HuH-7 (cell line): ENCODE data around the gene NBEAL1.
"Not testable (repeated sequence)": the region's sequence is repeated elsewhere in the genome, so short reads cannot be mapped to it uniquely, and the experiment has no call there.

ENCODE experiments used
- DNase-seq: peaks from one replicate; pipeline ENCODE4 v3.0.0; 2011; ENCODE audit warnings: low spot score

The NBEAL1 gene

DNA sequence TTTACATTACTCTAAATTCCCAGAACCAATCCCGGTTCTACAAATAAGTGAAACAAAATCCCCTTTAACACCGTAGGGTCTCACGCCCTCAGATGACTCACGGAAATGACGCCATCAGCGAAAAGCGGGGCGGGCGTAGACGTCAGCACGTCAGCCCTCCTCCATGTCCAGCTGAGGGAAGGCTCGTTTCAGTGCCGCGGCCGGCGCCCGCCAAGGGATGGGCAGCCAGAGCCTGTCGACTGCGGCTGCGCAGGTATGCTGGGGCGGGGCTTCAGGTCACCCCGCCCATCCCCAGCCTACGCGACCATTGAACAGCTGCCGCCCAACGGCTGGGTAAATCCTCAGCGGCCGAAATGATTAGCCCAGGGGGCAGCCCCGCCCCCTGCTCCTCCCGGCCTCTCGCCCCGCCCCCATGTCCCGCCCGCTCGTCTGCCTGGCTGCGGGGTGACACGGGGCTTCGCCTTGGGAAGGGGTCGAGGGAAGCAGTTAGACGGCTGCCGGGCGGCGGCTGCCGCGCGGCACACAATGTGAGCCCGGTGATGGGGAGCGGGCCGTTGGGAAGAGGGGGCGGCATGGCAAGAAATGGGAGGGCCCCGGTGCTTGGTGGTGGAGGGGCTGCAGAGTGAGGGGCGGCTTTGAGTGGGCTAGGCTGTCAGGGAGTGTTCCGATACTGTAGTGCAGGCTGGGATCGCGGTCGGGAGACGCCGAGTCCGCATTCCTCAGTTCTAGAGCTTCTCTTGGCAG, at the start of gene NBEAL1:
Gene NBEAL1 (plus strand): TSS at position 420 of the 744 bp plus-strand sequence. CDS start 1,510 bp downstream, outside the sequence.
- DNase-seq = peak; percentile 89

DNA sequence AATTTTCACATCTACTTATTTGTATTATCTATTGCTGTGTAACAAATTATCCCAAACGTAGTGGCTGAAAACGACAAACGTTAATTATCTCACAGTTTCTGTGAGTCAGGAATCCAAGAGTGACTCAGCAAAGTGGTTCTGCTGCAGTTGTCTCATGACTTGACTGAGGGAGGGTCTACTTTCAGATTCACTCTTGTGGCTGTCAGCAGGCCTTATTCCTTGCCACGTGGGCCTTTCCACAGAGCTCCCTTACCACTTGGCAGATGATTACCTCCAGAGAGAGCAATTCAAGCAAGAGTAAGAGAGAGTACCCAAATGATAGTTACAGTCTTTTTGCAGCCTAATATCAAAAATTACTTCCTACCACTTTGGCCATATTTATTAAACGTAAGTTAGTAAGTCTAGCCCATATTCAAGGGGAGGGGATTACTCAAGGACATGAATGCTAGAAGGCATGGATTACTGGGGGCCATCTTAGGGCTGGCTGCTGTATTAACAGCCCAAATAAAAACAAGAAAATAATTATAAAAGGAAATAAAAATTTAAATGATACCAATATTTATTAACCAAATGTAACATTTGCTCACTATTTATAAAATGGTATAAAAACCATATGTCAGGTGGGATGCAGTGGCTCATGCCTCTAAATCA, 48.7 kb upstream of the NBEAL1 start:
- peak; percentile 3 for DNase-seq

DNA sequence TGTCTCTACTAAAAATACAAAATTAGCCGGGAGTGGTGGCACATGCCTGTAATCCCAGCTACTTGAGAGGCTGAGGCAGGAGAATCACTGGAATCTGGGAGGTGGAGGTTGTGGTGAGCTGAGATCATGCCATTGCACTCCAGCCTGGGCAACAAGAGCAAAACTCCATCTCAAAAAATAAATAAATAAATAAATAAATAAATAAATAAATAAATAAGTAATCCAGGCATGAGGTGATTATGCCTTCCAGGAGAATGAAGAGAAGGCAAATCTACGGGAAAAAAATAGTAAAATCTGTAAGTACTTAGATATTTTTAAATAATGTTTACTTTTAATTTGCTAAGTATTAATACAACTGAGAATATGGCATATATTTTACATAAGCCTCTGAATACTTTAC, 45.3 kb upstream of the NBEAL1 start:
- not testable (repeated sequence) for DNase-seq

DNA sequence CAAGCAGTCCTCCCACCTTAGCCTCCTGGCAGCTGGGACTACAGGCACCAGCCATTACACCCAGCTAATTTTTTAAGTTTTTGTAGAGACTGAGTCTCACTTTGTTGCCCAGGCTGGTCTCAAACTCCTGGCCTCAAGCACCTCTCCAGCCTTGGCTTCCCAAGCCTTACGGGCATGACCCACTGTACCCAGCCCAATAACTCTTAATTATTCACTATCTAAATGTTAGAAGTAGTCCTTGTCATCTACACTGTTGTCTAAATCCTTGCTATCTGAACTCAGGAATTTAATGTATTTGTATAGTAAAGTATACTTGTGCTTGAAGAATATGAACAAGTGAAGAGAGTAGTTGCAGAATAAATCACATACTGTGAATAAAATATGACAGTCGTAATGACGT, 37.9 kb upstream of the NBEAL1 start:
- no peak for DNase-seq

DNA sequence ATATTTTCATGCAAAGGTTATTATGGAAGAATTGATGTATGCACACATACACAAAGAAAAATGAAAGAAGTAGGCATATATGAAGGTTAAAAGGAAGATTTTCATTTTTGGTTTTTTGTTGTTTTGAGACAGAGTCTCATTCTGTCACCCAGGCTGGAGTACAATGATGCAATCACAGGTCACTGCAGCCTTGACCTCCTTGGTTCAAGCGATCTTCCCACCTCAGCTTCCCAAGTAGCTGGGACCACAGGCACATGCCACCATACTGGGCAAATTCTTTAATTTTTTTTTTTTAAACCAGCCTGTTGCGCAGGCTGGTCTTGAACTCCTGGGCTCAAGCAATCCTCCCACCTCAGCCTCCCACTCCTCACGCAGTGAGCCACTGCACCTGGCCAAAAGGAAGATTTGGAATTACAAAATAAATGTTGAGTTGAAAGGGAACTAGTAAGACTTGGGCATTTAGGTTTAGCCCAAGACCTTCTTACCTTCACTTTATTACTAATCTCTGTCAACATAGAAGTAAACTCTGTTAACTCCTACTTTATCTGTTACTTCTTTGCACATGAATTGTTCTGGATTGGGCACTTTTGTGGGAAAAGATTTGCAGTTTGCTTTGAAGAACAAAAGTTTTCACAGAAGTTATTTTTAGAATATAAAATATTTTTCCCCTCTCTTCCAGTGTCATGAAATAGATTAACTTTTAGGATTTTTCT, 31.7 kb upstream of the NBEAL1 start:
- no peak for DNase-seq

DNA sequence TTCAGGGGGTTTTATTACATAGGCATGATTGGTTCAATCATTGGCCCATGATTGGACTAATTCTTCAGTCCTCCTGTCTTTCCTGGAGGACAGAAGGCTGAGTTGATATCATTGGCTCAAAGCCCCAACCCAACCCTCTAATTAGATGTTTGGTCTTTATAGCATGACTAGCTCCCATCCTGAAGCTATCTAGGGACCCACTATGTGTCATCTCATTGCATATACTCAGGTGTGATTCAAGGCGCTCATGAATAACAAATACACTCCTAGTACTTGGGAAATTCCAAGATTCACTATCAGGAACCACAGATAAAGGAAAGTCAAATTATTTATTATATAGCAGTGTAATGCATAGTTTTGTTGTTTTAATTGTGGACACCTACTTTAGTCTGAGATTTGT, 24.9 kb upstream of the NBEAL1 start:
- no peak for DNase-seq

DNA sequence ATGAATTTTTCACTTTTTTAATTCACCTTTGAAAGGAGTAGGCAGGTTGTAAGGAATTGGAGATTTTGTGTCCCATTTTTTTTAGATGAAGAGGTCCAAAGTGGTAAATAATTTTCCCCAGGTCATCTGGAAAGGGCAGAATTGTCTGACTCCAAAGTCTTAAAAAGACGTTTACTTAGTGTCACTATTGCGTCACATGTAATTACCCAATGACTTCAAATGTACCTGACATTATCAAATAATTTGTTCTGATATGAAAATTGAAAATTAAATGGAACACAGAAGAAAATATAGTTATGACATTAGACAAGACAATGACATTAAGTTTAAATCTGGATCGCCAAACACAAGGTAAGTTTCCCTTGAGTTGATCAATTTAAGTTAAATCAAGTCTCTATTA, 24.2 kb upstream of the NBEAL1 start:
- no peak for DNase-seq

DNA sequence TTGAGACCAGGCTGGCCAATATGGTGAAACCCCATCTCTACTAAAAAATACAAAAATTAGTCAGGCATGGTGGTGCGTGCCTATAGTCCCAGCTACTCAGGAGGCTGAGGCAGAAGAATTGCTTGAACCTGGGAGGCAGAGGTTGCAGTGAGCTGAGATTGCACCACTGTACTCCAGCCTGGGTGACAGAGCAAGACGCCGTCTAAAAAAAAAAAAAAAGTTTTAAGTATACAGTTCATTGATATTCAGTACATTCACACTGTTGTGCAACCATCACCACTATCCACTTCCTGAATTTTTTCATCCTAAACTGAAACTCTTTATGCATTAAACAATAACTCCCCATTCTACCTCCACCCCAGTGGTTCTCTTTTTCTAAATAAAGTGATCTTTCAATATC, 17.6 kb upstream of the NBEAL1 start:
- DNase-seq = not testable (repeated sequence)

DNA sequence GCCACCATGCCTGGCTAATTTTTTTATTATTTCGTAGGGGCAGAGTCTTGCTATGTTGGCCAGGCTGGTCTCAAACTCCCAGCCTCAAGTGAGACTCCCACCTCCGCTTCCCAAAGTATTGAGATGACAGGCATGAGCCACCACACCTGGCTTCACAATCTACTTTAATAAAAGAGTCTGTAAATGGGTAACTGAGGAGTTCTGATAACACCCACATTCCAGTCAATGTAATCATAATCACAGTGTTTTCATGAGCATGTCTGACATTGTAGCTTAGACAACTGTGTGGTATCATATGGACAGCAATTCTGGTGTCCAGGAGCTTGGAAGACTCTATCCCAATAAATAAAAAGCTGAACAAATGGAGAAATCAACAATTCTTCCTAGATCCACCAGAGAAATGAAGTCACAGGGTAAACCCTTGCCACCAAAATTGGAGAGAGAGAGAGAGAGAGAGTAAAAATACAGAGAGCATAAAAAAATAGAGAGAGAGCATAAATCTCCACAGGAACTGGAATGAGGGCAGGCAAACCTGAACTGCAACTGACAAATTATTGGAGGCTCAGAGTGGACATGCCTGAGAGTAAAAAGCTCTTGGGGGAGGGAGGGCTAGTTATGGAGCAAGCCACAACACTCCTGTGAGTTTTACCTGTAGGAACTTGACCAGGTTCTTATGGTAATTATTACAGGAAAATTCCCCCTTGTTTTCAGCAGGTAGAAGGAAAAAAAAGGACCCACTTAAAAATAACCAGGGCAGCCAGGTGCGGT, 12.4 kb upstream of the NBEAL1 start:
- DNase-seq = no peak

DNA sequence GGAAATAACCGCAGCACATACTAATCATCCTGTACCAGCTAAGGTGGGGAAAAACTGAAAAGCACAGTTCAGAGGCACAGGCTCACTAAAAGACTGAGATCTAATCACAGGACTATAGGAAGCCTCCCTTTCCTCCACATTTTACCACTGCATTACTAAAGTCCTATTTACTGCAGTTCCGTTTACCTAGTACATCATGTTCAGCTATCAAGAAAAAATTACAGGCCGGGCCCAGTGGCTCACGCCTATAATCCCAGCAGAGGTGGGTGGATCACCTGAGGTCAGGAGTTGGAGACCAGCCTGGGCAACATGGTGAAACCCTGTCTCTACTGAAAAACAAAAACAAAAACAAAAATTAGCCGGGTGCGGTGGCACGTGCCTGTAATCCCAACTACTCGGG, 11.0 kb upstream of the NBEAL1 start:
- DNase-seq = no peak

DNA sequence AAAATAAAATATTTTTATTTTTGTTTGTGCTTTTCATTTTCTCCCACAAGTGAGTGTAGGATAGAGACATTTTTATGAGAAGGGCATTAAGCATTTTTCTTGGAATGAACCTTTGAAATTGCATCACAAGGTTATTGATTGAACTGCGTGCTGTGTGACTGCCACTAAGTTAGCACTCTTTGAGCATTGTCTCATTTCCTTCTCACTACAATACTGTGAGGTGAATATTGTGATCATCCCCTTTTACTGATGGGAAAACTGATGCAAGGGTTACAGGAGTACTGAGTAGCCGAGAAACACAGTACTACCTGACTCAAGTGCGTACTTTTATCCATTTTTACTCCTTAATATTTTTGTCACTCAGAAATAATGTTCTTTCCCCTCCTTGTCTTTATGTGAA, 2.0 kb downstream of the NBEAL1 start:
- DNase-seq = no peak

DNA sequence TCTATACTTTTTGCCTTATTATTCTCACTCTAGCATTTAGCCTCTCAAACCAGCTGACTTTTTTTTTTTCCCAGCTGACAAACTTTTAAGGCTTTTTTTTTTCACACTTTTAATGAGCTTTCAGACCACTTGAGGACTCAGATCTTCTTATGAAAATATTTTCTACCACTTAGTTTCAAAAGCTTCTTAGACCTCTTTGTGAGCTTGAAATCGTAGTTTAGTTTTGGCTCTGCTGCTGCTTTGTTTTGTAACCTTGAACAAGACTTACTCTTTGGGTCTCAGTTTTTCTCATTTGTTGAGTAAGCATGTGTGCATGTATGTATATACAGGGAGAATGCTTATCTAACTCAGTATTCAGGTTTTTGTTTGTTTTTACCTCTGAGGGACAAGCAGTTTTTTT, 3.5 kb downstream of the NBEAL1 start:
- DNase-seq = no peak

DNA sequence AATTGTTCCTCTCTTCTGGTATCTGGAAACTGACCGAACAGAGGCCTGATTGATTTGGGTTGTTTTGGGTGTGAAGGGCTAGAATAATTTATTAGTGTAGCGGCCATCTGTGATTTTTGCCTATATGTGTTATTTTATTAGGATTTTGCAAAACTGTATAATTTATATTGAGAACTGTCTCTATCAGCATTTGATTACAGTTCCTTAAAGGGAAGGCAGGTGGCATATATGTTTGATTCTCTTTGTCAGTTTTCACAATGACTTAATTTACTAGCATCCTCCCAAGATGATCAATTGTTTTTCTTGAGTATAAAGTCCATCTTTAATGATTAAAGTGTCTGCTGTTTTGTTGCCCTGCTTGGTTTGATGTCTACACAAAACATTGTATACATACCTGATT, 4.5 kb downstream of the NBEAL1 start:
- no peak for DNase-seq

DNA sequence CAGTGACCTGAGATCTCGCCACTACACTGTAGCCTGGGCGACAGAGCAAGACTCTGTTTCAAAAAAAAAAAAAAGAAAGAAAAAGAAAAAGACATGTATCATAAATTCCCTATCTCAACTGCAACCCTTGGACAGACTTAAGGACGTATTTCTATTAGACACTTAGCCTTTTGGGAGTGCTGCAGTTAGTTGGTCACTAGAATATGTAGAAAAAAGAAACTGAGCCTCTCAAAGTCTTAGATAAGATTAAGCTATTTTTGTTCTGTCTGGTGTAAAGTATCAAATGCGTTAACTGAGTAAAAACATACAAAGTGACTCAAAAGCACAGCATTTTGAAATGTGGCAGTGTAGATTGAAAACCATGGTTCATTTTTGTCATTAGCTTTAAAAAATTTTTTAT, 7.3 kb downstream of the NBEAL1 start:
- no peak for DNase-seq

DNA sequence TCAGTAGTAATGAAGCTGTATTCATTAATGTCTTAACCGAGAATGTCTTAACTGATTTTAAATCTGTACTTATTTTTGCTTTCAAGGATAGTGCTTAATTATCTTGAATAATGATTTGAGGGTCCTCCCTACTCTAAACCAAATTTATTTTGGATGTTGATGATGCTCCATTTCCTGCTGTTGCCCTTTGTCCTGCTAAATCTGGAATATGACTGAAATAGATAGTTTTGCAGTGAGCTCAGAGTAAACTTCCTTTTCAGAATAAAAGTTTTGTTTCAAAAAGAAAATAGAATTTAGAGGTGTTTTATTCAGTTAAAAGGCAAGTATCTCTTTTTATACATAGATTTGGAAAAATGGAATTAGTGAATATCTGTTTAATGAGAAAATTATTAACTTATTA, 8.1 kb downstream of the NBEAL1 start:
- DNase-seq = no peak

DNA sequence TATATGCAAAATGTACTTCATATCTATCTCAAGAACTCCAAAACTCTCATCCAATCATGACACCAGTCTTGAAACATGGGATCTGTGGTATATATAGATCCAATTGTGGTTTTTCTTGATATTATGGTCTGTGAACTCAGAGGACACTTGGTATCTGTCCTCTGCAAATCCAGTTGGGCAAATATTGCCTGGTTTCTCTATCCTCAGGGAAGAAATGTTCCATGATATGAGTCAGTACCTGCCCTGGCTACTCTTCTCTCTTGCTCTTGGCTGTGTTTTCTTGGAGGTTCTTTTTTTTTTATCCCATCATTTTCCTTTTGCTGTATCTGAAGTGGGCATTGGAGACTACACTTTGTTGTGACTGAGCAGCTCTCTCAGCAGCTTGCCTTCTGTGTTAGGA, 10.9 kb downstream of the NBEAL1 start:
- DNase-seq = no peak

DNA sequence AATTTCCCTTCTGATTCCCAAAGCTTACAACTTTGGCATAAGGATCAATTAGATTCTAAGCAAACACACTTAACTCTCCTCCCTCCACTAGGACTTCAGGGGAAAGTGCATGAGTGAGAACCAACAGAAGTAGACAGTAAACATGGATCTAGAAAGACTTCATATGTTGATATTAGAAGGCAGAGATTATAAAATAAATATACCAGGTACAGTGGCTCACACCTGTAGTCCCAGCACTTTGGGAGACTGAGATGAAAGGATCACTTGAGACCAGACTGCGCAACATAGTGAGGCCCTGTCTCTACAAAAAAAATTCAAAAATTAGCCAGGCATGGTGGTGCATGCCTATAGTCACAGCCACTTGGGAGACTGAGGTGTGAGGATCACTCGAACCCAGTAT, 15.9 kb downstream of the NBEAL1 start:
- no peak for DNase-seq

DNA sequence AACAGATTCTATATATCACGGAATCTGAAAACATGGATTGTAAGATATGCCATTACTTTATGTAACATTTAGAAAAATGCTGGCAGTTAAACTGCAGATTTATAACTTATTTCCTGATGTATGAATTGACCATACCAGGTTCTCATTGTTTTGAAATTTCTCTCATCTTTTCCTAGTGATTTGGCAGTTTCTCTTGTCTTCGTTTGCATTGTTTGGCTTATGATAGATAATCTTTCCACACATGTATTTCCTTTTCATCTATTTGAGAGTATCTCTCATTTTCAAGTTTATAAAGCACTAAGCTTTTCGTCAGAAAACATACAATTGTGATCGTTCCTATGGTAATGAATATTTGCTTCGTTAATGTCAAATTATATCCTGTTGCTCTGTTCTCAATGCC, 16.3 kb downstream of the NBEAL1 start:
- DNase-seq = no peak

DNA sequence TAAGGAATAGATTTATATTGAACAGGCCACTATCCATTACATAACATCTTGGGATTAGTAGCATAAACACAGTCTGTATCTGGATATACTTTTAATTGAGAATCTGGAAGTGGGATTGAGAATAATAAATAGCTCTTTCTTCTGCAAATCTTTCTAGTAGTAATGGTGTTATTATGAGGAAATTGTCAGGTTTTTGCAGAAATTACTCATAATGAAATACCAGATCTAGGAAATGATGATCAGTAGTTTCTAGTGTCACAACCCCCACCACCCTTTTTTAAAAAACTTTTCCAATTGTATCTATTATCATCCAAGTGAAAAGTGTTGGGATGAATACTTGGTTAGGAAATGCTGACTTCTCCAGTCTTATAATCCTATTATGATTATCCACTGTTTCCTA, 18.7 kb downstream of the NBEAL1 start:
- no peak for DNase-seq

DNA sequence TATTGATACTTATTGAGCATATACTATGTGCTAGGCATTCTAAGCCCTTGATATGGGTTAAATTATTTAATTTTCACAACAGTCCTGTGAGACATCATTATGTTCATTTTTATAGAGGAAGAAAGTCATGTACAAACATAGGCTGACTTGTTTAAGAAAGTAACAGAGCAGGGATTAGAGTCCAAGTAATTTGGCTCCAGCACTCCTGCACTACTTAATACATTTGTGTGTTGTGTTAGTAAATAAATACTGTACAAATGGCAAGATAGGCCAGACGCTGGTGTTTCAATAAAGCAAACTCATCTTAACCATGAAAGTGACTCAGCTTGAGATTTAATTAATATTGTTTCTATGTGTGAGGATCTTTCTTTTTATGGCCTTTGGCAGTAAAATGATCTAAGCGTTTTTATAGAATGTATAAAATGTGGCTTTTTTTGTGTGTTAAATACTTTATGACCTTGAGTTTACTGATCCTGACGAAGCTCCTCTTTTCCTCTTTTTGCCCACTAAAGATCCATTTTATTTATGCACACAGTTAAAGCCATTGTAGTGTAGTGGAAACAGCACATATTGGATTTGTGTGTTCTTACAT, 21.3 kb downstream of the NBEAL1 start:
- DNase-seq = no peak

DNA sequence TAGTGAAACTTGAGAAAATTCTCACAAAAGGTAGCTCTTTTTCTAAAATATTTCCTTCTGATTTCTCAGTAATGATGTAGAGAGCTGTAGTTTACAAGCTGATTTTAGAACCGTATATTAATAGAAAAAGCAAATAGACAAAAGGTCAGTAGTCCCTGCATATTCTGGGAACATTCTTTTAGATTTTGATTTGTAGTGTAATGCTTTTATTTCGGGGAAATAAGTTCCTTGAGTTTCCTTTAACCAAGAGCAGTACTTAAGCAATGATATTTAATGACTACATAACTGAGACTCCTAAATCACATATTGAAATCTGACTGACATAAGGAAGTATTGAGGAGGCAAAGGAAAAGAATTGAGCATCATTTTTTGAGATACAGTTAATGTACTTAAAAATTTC, 22.4 kb downstream of the NBEAL1 start:
- DNase-seq = no peak

DNA sequence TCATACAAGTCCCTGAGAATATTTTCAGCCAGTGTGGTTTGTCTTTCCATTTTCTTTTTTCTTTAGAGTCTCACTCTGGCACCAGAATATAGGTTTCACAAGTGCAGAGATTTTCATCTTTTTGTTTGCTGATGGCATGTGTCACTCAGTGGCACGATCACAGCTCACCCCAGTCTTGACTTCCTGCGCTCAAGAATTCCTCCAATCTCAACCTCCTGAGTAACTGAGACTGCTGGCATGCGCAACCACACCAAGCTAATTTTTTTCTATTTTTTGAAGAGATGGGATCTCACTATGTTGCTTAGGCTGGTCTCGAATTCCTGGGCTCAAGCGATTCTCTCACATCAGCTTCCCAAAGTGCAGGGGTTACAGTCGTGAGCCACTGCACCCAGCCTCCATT, 23.9 kb downstream of the NBEAL1 start:
- DNase-seq = no peak
